Activated T-cell treated with anti-CD3 and anti-CD28 coated beads, Interleukin-2, amount 50 U/mL, for 4 hours (primary cell): ENCODE measurements around the gene CHRNA9. TPM values are rescaled to one million over a fixed set of nuclear protein-coding genes. Genes with fewer than 3 reads are reported as not detected.
"Not testable (repeated sequence)": the region's sequence is repeated elsewhere in the genome, so short reads cannot be mapped to it uniquely, and the experiment has no call there.

Source experiments
- ATAC-seq, 2 donors: fragments of 200-7000 bp; cut with Tn5 transposase; one replicate each; pipeline ENCODE4 v1.10.0; 2021
- DNase-seq: peaks from one replicate; pipeline ENCODE4 v3.0.0-alpha.2; 2020
- H3K27me3 Mint-ChIP-seq: one replicate; pipeline ENCODE4 v1.8.0; 2021; ENCODE audit warnings: low read depth, mixed read lengths
- H3K36me3 Mint-ChIP-seq: one replicate; pipeline ENCODE4 v1.8.0; 2022; ENCODE audit warnings: mixed read lengths; ENCODE audit not compliant: insufficient read depth
- H3K4me1 Mint-ChIP-seq: one replicate; pipeline ENCODE4 v1.8.0; 2021; ENCODE audit warnings: low read depth, mixed read lengths
- H3K4me3 Mint-ChIP-seq: one replicate; pipeline ENCODE4 v1.8.0; 2021; ENCODE audit warnings: mild to moderate bottlenecking, moderate library complexity, mixed read lengths
- H3K9me3 Mint-ChIP-seq: one replicate; pipeline ENCODE4 v1.8.0; 2021; ENCODE audit warnings: mixed read lengths
- total RNA-seq, 3 donors: library from RNA; stranded (reverse); gene quantifications; one replicate each; pipeline ENCODE4 v1.2.1, GENCODE V29; 2021

The CHRNA9 gene
- total RNA-seq, 3 donors from 2014 or later = not detected

DNA sequence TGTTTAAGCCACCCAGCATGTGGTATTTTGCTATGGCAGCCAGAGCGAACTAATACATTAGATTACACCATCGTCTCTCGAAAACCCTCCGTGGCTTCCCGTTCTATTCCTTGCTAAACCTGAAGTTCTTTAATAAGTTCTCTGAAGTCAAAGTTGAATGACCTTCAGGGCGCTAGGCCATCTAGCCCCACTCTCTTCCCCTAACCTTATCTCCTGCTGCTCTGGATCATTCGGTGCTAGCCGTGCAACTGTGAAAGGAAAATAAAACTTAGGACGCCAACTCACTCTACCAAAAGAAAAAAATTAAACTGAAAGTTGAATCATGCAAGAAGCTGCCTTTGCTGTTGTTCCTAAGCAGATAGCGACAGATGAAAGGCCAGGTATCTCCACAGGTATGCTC lies 40.0 kb downstream of the CHRNA9 start:
- DNase-seq = no peak
- no peak for ATAC-seq
- Mint-ChIP-seq H3K36me3 (no peaks in the 10 kb centered on the region), H3K4me1 (no peaks in the 10 kb centered on the region), H3K4me3 (no peak overlapping the region), H3K9me3 (no peaks in the 10 kb centered on the region), H3K27me3 (no peaks in the 10 kb centered on the region)

DNA sequence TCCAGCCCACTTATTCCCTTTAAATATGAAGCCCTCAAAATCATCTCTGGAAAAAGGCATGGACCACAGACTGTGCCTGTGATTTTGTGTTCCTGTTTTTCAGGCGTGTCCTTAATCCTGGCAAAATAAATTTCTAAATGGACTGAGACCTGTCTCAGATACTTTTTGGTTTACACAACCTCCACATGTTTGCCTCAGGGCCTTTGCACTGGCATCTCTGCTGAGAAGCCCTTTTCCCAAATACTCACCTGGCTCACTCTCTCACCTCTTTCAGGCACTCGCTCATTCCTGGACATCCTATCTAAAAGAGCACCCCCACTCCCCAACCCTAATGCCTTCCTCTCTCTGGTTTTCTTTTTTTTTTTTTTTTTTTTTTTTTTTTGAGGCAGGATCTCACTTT lies 40.5 kb downstream of the CHRNA9 start:
- no peaks in the 10 kb centered on the region for H3K36me3 Mint-ChIP-seq
- H3K4me1 Mint-ChIP-seq = no peaks in the 10 kb centered on the region

DNA sequence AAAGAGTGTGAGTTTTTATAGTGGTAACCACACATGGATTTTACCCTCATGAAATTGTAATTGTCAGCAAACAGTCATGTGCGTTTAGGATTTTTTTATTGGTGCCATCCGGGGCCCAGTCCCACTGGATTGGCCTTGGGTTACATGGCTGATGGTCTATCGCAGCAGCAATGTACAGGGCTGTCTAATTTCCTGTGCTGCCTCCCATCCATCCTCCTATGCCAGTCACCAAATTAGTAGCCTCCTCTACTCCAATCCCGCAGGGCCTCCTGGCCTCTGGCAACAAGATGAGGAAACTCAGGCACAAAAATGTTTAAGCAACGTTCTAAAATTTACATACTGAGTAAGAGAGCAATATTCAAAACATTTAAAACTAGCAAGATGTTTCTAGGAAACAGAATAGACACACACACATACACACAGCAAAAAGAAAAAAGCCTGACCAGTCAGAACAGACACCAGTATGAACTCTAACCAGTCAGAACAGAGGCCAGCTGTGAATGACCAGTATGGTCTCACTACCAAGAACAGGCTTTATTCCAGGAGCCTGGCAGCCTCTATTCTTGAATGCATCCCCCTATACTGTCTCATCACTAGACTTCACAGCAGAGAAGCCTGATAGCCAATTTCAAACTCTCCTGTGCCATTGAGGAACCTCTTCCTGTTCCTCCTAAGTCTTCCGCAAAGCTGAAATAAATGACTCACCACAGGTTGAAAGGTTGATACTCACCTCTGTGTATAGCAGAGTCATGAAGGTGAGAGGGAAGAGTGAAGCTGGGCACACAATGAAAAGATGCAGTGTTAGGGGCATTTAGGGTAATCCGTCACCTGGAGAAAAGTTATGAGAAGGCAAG lies 42.6 kb downstream of the CHRNA9 start:
- no peaks in the 10 kb centered on the region for H3K9me3 Mint-ChIP-seq
- no peaks in the 10 kb centered on the region for H3K36me3 Mint-ChIP-seq
- no peak overlapping the region for H3K4me3 Mint-ChIP-seq
- DNase-seq (no peak), ATAC-seq (no peak)
- no peaks in the 10 kb centered on the region for H3K4me1 Mint-ChIP-seq
- no peaks in the 10 kb centered on the region for H3K27me3 Mint-ChIP-seq

More for the DNA sequence above, 40.5 kb downstream of the CHRNA9 start:
- ATAC-seq (no peak), DNase-seq (no peak)
- Mint-ChIP-seq H3K4me3 (no peak overlapping the region), H3K27me3 (no peaks in the 10 kb centered on the region), H3K9me3 (no peaks in the 10 kb centered on the region)

DNA sequence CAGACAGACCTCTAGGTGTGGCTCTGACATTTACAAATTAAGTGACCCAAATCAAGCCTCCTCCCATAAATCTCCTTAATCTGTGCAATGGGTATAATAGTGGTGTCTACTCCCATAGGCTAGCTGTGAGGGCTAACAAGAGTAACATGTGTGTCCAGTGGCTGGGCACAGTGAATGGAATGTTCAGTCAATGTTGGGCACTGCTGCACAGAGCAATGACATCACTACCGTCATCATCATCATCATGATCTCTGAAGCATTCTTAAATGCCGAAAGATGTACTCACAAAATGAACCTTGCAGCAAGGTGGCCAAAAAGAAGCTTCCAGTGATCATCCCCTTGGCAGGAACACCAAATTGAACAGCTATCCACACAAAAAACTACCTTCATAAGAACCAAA lies 43.5 kb downstream of the CHRNA9 start:
- H3K9me3 Mint-ChIP-seq = no peaks in the 10 kb centered on the region
- H3K4me3 Mint-ChIP-seq = no peak overlapping the region
- ATAC-seq = no peak
- no peaks in the 10 kb centered on the region for H3K36me3 Mint-ChIP-seq
- no peaks in the 10 kb centered on the region for H3K27me3 Mint-ChIP-seq
- DNase-seq = no peak
- no peaks in the 10 kb centered on the region for H3K4me1 Mint-ChIP-seq

DNA sequence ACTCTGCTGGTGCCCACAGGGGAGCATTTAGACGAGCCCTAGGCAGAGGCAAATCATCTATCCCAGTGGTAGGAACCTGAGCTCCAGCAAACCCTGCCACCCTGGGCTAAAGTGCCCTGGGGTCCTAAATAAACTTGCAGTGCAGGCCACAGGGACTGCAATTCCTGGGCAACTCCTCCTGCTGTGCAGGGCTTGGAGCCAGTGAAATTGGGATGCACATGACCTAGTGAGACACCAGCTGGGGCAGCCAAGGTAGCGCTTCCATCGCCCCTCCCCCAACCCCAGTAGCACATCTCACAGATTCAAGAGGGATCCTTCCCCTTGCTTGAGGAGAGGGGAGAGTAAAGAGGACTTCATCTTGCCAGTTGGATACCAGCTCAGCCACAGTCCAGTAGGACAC lies 44.1 kb downstream of the CHRNA9 start:
- Mint-ChIP-seq H3K36me3 (no peaks in the 10 kb centered on the region), H3K9me3 (no peaks in the 10 kb centered on the region), H3K4me1 (no peaks in the 10 kb centered on the region), H3K27me3 (no peaks in the 10 kb centered on the region), H3K4me3 (no peak overlapping the region)
- ATAC-seq = no peak
- no peak for DNase-seq

GRCh38 chr4:40380647-40381046 lies 45.5 kb downstream of the CHRNA9 start:
- Mint-ChIP-seq H3K4me1 (no peaks in the 10 kb centered on the region), H3K9me3 (no peaks in the 10 kb centered on the region), H3K27me3 (no peaks in the 10 kb centered on the region), H3K4me3 (no peak overlapping the region), H3K36me3 (no peaks in the 10 kb centered on the region)
- ATAC-seq (no peak), DNase-seq (no peak)

- DNase-seq (no peak), ATAC-seq (no peak)
- Mint-ChIP-seq H3K36me3 (no peaks in the 10 kb centered on the region), H3K4me3 (no peak overlapping the region), H3K9me3 (no peaks in the 10 kb centered on the region), H3K4me1 (no peaks in the 10 kb centered on the region), H3K27me3 (no peaks in the 10 kb centered on the region)
Measured at GRCh38 chr4:40388239-40388638, 53.1 kb downstream of the CHRNA9 start.

DNA sequence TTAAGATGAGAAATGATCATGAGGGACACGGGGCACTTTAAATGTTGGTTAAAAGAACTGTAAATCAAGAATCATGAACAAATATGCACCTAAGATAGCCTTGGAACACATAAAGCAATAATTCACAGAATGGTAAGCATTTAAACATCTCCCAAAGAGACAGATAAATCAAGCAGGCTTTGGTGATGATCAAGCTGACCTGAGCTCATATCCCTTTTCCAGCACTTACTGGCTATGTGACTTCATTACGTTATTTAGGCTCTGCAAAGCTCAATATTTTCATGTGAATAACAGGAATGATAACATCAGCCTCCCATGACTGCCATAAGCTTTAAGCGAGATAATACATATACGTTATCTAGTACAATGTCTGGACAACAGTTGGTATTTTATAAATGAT lies 54.9 kb downstream of the CHRNA9 start:
- Mint-ChIP-seq H3K36me3 (no peaks in the 10 kb centered on the region), H3K27me3 (no peaks in the 10 kb centered on the region), H3K4me1 (no peaks in the 10 kb centered on the region), H3K9me3 (no peaks in the 10 kb centered on the region), H3K4me3 (no peak overlapping the region)
- ATAC-seq = no peak
- no peak for DNase-seq

DNA sequence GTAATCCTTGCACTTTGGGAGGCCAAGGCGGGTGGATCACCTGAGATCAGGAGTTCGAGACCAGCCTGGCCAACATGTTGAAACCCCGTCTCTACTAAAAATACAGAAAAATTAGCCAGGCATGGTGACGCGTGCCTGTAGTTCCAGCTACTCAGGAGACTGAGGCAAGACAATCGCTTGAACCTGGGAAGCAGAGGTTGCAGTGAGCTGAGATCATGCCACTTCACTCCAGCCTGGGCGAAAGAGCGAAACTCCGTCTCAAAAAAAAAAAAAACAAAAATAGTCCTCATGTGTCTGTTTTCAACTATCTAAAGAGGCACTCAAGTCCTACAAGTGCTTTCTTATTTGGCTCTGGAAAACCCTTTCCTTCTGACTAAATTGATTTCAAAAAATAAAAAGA lies 57.1 kb downstream of the CHRNA9 start:
- DNase-seq, ATAC-seq: not testable (repeated sequence)

GRCh38 chr4:40394236-40394635 lies 59.1 kb downstream of the CHRNA9 start:
- no peak for DNase-seq
- H3K4me3 Mint-ChIP-seq = no peak overlapping the region
- H3K36me3 Mint-ChIP-seq = no peaks in the 10 kb centered on the region
- no peaks in the 10 kb centered on the region for H3K4me1 Mint-ChIP-seq
- H3K9me3 Mint-ChIP-seq = no peaks in the 10 kb centered on the region
- H3K27me3 Mint-ChIP-seq = no peaks in the 10 kb centered on the region
- no peak for ATAC-seq

More for the DNA sequence above, 57.1 kb downstream of the CHRNA9 start:
- H3K4me1 Mint-ChIP-seq, H3K9me3 Mint-ChIP-seq, H3K36me3 Mint-ChIP-seq, H3K27me3 Mint-ChIP-seq, H3K4me3 Mint-ChIP-seq: not testable (repeated sequence)

DNA sequence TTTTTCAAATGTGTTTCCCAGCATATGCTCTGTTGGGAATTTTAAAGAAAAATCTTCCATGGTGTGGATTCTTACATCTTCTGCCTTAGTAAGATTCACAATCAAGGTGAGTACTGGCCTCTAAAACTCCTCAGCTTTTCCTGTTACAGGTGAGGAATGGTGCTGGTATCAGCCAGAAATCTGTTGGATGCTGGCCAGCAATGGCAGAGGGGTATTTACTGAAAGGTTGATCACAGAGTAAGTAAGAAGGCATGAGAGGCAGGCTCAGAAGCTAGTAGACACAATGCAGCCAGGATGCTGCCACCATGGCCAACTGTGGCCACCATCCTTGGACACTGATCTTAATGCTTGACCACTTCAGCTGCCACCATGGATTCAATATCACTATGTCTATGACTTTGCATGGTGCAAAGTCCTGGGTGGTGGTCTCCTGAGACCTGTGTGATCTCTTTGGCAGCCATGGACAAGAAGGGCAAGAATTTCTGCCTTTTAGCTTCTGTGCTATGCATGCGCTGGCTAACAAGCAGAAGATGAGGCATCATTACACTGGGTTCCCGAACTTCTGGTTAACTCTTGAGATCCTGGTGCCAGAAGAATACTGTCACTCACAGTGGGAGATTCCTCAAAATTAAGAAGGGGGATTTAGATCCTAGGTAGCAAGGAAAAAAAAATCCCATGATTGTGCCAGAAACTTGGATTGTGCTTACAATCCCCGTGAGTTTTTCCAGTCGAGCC lies 60.2 kb downstream of the CHRNA9 start:
- Mint-ChIP-seq H3K4me1 (no peaks in the 10 kb centered on the region), H3K9me3 (no peaks in the 10 kb centered on the region), H3K27me3 (no peaks in the 10 kb centered on the region), H3K4me3 (no peak overlapping the region), H3K36me3 (no peaks in the 10 kb centered on the region)
- ATAC-seq (no peak), DNase-seq (no peak)

DNA sequence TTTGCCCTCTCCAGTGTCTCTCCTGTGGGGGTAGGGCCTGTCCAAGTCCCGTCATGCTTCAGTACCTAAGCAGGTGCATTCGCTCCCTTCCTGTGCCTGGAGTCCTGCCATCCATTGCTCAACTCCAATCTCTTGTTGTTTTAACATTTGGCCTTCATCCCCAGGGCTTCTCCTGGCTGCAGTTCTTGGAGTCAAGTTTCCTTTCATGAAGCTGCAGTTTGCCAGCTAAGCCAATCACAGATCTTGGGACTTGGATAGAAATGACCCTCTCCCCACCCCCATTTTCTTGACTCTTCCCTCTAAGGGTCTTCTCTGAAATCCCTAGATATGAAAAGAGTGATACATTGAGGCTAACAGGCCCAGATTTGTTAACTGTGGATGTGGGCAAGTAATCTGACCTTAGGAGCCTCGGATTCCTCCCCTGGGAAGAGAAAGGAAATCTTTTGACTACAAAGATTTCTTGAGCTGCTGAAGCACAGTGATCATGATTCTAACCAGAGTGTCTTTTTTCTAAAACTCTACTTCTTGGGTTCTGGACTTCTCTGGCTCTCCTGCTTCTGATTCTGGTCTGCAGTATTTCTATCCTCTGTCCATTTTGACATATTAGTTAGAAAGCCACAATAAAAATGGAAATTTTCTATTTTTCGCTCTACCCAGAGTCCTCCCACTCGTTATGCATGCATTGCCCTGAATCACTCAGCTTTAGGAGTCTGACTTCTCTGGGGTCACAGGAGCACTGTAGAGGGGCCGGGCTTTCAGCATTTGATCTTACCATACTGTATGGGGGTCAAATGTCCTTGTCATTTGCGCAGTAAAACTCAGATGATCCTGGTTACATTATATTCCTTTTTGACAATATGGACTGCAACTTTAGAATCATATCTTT lies 61.0 kb downstream of the CHRNA9 start:
- no peaks in the 10 kb centered on the region for H3K27me3 Mint-ChIP-seq
- no peaks in the 10 kb centered on the region for H3K4me1 Mint-ChIP-seq
- H3K36me3 Mint-ChIP-seq = no peaks in the 10 kb centered on the region
- DNase-seq = no peak
- H3K9me3 Mint-ChIP-seq = no peaks in the 10 kb centered on the region
- H3K4me3 Mint-ChIP-seq = no peak overlapping the region
- no peak for ATAC-seq

- ATAC-seq (no peak), DNase-seq (no peak)
- H3K27me3 Mint-ChIP-seq = no peaks in the 10 kb centered on the region
- H3K4me3 Mint-ChIP-seq = no peak overlapping the region
- no peaks in the 10 kb centered on the region for H3K36me3 Mint-ChIP-seq
- no peaks in the 10 kb centered on the region for H3K9me3 Mint-ChIP-seq
- H3K4me1 Mint-ChIP-seq = no peaks in the 10 kb centered on the region
Measured at GRCh38 chr4:40399578-40399977, 64.4 kb downstream of the CHRNA9 start.

GRCh38 chr4:40401096-40401495 lies 66.0 kb downstream of the CHRNA9 start:
- ATAC-seq (no peak), DNase-seq (no peak)
- Mint-ChIP-seq H3K4me1 (no peaks in the 10 kb centered on the region), H3K27me3 (no peaks in the 10 kb centered on the region), H3K4me3 (no peak overlapping the region), H3K36me3 (no peaks in the 10 kb centered on the region), H3K9me3 (no peaks in the 10 kb centered on the region)
